ENCODE data around the gene PFN3. TPM values are rescaled to one million over a fixed set of nuclear protein-coding genes. Genes with fewer than 3 reads are reported as not detected.
A peak's percentile ranks its signal among the peaks of the same experiment; 100 is the strongest.
"Not testable (repeated sequence)": the region's sequence is repeated elsewhere in the genome, so short reads cannot be mapped to it uniquely, and the experiment has no call there.

The PFN3 gene
- total RNA-seq, 1 donor from 2014 or later: not detected

DNA sequence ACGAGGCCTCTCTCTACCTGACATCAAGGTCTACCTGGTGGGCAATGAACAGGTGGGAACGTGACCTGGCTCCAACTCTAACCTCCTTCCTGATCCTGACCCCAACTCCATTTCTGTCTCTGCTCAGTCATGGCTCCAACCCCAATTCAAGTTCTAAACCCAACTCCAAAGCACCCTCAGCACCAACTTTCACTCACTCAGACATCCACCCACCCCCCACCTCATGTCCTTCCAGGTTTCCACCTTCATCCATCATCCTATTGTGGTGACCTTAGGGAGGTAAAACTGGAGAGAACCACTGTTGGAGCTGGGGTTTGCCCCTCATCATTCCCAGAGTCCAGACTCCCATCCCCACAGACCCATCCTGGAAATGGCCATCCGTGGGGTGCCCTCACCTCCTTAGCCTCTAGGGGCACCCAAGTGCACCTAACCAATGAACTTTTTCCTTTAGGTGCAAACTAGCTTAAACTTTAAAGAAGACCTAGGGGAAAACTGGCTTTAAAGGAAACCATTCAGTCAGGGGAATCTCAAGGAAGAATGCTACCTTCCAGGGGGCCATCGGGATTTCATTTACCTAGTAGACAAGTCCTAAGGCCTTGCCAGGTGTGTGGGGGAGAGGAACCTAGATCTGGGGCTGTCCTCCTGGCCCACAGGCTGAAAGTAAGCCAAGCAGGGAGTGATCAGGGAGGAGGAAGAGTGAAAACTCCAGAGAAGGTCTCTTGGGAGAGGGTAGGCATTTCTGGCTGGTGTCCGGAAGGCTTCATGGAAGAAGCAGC, 31.4 kb downstream of the PFN3 start:
- ATAC-seq (no peak), DNase-seq (ENCODE audit: missing footprints) (no peak)
- intact Hi-C loops (cut with DNase I): loop anchor here (5.0 kb wide), 1 partner anchor 67 kb away; the partner anchor contains the start of genes PRELID1 and RAB24

DNA sequence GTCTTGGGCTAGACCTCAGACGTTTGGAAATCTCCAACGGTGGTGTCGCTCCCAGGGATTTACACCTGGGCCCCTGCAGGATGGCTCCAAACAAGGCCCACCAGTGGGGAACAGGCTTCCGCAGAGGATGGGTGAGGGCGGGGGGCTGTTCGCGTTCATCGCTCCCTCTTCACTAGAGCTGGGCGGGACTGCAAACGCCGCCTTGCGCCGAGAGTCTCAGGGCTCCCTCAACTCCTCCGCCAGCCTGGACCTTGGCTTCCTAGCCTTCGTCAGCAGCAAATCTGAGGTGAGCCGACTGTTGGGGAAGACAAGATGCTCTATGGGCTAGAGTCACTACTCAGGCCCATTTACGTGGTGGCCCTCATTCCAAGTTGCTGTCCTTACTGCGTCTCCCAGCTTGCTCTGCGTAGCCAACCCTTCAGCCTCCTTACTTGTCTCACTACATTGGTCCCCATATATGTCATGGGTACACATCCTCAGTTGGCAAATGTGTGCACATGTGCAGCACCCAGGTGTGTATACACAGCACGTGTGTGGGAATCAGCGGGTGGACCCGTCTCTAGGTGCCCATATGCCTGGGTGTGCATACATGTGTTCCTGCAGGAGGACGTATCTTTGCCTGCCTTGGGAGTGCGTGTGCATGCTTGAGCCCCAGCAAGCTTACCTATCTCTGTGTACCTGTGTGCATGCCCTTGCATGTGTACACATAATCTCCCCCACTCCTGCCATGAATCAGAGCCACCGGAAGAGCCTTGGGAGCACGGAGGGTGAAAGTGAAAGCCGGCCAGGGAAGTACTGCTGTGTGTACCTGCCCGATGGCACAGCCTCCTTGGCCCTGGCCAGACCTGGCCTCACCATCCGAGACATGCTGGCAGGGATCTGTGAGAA, 32.2 kb downstream of the PFN3 start:
- ATAC-seq: no peak
- intact Hi-C loops (cut with DNase I): loop anchor here (5.0 kb wide), 1 partner anchor 66 kb away; the partner anchor contains the start of genes PRELID1 and RAB24
- DNase-seq (ENCODE audit: missing footprints): no peak

DNA sequence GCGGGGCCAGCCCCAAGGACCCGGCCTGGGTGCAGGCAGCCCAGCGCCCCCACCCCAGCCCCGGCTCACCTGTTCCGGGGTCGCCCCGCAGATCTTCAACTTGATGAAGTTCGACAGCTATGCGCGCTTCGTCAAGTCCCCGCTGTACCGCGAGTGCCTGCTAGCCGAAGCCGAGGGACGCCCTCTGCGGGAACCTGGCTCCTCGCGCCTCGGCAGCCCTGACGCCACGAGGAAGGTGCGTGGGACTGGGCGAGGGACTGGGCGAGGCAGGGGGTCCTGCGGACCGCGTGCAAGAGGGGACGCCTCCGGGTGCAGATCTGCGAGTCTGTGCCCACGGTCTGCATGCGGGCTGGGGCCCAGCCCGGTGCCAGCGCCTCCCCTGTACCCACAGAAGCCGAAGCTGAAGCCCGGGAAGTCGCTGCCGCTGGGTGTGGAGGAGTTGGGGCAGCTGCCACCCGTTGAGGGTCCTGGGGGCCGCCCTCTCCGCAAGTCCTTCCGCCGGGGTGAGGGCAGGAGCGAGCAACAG, 33.1 kb downstream of the PFN3 start:
- intact Hi-C loops (cut with DNase I): loop anchor here (5.0 kb wide), 1 partner anchor 65 kb away; the partner anchor contains the start of genes PRELID1 and RAB24
- ATAC-seq: no peak
- no peak for DNase-seq (ENCODE audit: missing footprints)

DNA sequence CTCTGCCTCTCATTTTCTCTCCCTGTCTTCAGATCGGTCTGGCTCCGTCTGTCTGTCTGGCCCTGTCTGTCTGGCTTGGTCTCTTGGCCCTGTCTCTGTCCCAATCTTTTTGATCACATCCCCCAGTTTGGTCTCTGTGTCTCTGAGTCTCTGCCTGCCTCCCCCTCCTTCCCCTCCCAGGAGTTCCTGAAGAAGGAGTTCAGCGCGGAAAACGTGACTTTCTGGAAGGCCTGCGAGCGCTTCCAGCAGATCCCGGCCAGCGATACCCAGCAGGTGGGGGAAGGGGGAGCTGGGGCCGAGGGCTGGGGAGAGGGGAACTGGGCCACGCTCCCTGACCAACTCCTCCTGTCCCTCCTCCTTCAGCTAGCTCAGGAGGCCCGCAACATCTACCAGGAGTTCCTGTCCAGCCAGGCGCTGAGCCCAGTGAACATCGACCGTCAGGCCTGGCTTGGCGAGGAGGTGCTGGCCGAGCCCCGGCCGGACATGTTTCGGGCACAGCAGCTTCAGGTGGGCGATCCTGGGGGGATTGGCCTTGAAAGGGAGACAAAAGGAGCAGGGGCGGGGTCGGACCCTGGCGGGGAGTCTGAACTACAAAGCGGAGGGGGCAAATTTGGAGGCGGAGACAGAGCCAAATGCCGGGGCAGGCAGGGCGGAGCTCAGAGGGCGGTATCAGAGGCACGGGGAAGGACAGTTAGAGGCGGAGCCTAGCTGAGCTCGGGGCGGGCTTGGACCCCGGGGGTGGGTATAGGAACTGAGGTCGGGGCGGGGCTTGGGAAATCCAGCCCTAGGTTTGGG, 33.7 kb downstream of the PFN3 start:
- intact Hi-C loops (cut with DNase I): loop anchor here (5.0 kb wide), 1 partner anchor 64 kb away; the partner anchor contains the start of genes PRELID1 and RAB24
- ATAC-seq (peak; percentile 89), DNase-seq (ENCODE audit: missing footprints) (peak; percentile 91)

DNA sequence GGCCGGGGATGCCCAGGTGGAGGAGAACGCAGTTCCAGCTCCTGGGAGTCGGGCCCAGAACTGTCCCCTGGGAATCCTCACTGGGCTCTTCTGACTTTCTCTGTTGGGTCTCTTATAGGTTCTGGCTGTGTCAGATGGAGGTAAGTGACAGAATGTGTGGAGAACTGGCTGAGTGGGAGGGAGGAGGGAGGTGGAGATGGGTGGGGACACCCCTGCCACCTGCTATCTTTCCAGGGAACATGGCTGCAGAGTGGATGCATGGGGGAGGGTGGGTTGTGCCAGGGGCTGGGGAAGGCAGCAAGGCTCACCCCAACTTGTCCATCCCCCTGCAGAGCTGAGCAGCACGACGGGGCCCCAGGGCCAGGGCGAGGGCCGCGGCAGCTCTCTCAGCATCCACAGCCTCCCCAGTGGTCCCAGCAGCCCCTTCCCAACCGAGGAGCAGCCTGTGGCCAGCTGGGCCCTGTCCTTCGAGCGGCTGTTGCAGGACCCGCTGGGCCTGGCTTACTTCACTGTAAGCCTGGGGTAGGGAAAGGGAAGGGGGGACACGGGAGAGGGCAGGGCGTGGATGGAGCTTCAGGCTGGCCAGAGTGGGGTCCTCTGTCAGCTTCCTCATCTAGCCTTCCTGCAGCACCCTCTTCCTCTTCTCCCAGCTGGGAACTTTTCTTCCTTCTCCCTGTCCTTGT, 34.5 kb downstream of the PFN3 start:
- intact Hi-C loops (cut with DNase I): loop anchor here (5.0 kb wide), 1 partner anchor 64 kb away; the partner anchor contains the start of genes PRELID1 and RAB24
- ATAC-seq (no peak), DNase-seq (ENCODE audit: missing footprints) (no peak)

DNA sequence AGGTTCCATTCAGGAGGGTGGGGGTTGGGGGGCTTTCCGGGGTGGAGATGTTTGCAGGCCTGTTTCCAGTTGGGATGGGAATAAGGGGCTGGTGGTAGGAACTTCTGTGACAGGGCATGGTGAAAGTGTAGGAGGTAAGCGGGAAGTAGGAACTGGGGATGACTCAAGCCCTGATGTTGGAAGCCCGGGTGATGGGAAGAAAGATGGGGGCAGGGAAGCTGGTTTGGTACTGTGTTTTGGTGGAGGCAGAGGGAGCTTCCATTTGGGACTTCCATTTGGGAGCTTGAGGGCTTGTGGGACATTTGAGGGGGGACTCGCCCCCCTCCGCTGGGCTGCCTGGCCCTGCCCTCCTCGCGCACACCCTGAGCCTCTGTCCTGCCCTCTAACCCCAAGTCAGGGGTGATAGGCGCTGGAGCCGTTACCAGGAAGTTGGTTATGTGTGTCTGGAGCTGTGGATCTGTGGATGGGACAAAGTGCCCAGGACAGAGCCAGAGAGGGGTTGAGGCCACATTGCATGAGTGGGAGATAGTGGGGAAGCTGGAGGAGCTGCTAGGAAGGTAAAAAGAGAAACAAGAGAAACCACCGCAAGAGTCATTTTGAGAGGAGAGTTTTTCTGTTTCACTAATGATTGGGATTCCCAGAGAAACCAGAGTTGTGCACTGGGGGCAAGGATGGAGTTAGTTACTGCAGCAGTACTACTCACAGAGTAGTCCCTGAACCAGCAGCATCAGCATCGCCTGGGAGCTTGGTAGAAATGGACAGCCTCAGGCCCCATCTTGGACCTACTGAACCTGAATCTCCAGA, 36.1 kb downstream of the PFN3 start:
- DNase-seq (ENCODE audit: missing footprints) (no peak), ATAC-seq (no peak)
- intact Hi-C loops (cut with DNase I): no loop called here

DNA sequence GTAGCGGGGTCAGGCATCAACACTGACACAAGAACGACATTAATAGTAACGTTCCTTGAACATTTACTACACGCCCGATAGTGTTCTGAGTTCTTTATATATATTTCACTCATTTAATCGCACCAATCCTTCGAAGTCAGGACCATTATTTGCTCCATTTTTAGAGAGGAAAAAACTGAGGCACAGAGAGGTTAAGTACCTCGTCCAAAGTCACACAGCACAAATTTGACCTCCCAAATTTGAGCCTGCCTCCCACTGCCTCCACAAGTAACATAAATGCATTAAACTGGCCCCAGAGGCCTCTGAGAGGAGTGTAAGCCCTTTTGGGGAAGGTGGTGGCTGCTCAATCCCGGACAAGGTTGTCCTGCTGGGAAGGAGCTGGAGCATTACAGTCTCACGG, 36.9 kb downstream of the PFN3 start:
- DNase-seq (ENCODE audit: missing footprints) (no peak), ATAC-seq (no peak)
- intact Hi-C loops (cut with DNase I): no loop called here

DNA sequence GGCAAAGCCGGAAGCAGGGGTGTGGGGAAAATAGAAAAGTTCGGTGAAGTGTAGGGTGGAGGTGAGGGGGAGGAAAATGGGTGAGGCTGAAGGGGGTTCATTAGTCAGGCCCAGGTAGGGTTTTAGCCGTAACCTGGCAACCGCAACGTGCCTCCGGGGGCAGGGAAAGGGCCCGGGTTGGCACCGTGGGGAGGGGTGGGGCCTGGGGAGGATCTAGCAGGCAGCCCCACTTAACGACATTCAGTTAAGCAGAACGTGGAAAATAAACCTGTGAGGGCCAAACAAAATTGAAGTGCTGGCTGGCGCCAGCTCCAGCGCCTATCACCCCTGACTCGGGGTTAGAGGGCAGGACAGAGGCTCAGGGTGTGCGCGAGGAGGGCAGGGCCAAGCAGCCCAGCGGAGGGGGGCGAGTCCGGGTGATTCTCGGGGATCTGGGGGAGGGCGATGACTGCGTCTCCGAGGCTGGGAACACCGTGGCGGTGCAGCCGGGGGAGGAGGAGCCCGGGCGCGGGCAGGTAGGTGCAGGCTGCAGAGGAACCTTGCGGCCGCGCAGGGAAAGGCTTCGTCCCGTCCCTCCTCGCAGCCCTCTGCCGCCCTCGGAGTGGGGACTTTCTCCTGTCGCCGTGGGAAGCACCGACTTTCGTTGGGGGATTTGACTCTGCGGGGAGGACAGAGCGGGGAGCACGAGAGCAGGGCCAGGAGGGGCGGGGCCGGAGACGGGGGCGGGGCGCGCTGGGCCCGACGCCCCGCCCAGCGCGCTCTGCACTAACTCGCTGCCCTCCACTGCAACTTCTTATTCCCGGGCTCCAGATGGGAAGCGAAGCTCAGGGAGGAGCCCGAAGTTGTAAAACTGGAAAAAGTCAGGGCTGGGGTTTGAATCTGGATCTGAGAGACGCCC, 37.6 kb downstream of the PFN3 start:
- intact Hi-C loops (cut with DNase I): no loop called here
- ATAC-seq (peak; percentile 51), DNase-seq (ENCODE audit: missing footprints) (peak; percentile 79)

DNA sequence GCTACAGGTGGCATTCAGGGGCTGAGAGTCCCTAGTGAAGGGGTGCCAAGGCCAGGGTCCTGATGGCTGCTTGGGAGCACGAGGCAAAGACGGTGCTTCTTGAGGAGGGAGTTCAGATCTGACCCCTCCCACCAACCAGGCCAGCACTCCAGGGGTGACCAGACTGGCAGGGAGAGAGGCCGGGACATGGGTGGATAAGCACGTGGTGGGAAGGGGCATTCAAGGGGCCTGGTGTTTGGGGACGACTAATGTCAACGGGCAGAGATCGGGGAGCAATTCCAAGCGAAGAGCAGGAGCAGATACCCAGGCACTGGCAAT, 38.2 kb downstream of the PFN3 start:
- ATAC-seq (no peak), DNase-seq (ENCODE audit: missing footprints) (peak; percentile 26)
- intact Hi-C loops (cut with DNase I): no loop called here

DNA sequence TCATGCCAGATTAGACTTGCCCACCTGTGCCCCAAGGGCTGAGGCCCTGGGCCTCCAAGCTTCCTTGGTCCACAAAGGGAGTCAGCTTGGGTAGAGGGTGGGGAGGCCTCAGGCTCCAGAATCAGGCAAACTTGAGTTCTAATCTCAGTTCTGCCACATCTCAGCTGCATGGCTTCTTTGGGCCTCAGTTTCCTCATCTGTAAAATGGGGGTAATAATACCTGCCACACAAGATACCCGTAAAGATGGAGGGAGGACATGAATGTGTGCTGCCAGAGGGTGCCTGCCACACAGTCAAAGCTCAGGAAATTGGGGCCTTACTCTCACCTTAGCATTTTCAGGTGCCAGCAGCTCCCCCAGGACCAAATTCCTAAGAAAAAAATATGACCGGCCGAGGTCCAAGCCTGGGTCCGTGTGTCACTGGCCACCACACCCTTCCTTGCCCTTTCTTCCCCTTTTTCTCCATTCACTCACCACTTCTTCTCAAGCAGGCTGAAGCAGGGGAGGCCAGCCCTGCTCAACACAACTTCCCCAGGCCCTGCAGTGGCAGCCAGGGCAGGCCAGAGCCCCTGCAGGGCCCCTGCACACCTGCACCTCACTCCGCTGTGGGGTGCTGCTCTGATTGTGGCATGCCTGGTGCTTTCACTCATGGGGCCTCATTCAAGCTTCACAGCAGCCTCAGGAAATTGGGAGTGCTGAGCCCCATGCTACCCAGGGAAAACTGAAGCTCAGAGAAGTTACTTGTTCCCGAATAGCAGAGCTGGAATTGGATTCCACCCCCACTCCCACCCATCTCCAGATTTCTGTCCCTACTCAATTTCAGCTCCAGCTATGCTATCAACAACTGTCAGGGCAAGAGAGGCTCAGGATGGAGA, 38.8 kb downstream of the PFN3 start:
- DNase-seq (ENCODE audit: missing footprints) (peak; percentile 73), ATAC-seq (peak; percentile 6)
- intact Hi-C loops (cut with DNase I): no loop called here

DNA sequence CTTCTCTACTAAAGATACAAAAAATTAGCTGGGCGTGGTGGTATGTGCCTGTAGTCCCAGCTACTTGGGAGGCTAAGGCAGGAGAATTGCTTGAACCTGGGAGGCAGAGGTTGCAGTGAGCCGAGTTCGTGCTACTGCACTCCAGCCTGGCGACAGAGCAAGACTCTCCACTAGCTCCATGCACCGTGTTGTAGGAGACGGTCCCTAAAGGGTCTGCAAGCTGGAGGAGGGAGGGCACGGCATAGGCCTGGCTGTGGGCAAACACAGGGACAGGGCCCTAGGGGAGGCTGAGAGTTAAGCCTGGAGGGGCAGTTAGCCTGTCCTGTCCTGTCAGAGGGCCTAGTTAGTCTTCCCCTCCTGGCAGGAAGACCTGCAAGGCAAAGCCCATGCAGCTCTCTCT, 39.7 kb downstream of the PFN3 start:
- DNase-seq (ENCODE audit: missing footprints); intact Hi-C loops (cut with DNase I); ATAC-seq: not testable (repeated sequence)

DNA sequence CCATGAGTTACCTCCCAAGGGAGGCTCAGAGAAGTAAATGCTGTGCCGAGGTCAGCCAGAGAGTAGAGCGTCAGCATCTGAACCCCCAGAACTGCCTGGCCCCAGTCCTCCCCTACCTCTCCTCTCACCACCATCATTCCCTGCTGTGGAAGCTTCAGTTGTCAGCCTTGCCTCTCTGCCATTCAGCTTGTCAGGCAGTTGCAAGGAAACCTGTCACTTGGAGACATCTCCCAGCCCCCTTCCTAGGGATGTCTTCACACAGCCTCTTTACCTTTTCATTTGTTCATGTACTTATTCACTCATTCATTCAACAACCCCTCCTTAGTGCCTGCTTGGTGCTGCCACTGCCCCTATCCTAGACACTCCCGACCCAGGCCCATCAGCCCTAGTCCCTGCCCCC, 40.6 kb downstream of the PFN3 start:
- intact Hi-C loops (cut with DNase I): no loop called here
- no peak for DNase-seq (ENCODE audit: missing footprints)
- no peak for ATAC-seq

DNA sequence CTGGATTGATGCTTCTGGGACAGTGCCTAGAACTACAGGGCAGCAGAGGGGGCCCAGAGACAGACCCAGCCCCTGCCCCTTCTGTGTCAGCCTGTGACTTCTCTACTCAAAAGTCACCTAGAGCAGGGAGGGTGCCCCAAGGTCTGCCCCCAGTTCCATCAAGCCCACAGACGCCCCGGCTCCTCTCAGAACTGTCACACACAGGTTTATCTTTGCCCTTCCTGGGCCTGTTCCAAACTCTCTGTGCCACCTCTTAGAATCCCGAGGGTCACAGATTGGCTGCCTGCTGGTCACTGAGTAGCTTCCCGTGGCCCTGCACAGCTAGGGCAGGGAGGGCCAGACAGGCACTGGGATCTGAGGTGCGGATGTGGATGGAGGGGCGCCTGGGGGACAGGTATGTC, 41.0 kb downstream of the PFN3 start:
- no peak for DNase-seq (ENCODE audit: missing footprints)
- intact Hi-C loops (cut with DNase I): no loop called here
- ATAC-seq: no peak

DNA sequence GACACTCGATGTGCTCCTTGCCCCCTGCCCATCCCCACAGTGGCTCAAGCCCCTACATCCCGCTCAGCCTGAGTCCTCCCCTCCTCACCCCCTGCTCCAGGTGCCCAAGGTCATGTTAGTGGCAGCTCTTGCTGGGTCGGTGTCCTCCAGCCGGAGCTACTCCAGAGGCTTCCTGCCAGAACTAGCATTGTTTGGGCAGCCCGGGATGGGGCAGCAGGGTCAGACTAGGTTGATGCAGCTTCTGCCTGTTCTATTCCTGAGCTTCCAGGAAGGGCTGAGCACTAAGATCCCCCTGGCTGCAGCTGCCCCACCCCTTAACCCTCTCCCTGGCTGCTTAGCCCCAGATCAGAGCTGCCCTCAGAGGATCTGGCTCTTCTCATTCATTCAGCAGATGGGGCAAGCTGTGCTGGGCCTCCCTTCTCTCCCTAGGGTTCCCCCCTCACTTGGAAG, 42.1 kb downstream of the PFN3 start:
- intact Hi-C loops (cut with DNase I): no loop called here
- ATAC-seq (peak; percentile 30), DNase-seq (ENCODE audit: missing footprints) (peak; percentile 60)
